HUES48 (cell line): Measurements from ENCODE around the gene TGIF2.

Experiments
- H3K27ac ChIP-seq: one replicate; pipeline ENCODE4 v1.7.0; 2013; ENCODE audit warnings: low read depth, low read length, inconsistent platforms
- H3K27me3 ChIP-seq: 2 replicates; pipeline ENCODE4 v1.6.1; 2013; ENCODE audit warnings: mild to moderate bottlenecking, low read length; ENCODE audit not compliant: control insufficient read depth, insufficient read depth
- H3K36me3 ChIP-seq: 2 replicates; pipeline ENCODE4 v1.6.1; 2013; ENCODE audit warnings: low read length; ENCODE audit not compliant: control insufficient read depth, insufficient read depth
- H3K4me1 ChIP-seq: 2 replicates; pipeline ENCODE4 v1.6.1; 2013; ENCODE audit warnings: mild to moderate bottlenecking, low read length; ENCODE audit not compliant: control insufficient read depth, insufficient read depth
- H3K4me3 ChIP-seq: 2 replicates; pipeline ENCODE4 v1.5.1; 2013; ENCODE audit warnings: mild to moderate bottlenecking, low read depth, low read length
- H3K9ac ChIP-seq: 2 replicates; pipeline ENCODE4 v1.6.1; 2013; ENCODE audit warnings: mild to moderate bottlenecking, low read depth, low read length, moderate library complexity
- H3K9me3 ChIP-seq: 2 replicates; pipeline ENCODE4 v1.6.1; 2013; ENCODE audit warnings: low read length; ENCODE audit not compliant: control insufficient read depth, insufficient read depth

Gene TGIF2

DNA sequence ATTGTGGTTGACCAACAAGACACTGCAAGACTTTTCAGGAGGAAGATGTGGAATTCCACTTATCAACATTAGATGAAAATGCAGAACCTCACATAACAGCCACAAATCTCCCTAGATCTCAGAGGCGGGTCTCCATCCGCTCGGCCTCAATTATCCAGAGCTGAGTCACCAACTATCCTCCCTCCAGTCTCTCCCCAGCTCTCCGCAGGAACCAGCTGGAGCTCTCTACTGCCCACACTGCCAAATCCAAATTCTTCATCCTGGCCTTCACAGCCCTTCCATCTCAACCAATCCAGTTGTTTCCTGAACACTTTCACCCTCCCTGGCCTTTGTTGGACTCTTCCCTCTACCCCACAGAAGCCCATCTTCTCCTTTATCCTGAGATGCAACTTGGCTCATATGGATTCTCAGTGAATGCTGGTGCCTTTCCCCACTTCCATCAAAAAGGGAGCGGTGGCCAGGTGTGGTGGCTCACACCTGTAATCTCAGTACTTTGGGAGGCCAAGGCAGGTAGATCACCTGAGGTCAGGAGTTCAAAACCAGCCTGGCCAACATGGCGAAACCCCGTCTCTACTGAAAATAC lies 3.5 kb upstream of the TGIF2 start:
- no peak overlapping the region for H3K27ac ChIP-seq
- no peaks in the 10 kb centered on the region for H3K36me3 ChIP-seq
- no peak overlapping the region for H3K4me3 ChIP-seq
- H3K4me1 ChIP-seq = peaks cover 30% of the 10 kb centered on the region
- H3K9me3 ChIP-seq = no peaks in the 10 kb centered on the region
- no peak overlapping the region for H3K9ac ChIP-seq
- H3K27me3 ChIP-seq = no peaks in the 10 kb centered on the region

DNA sequence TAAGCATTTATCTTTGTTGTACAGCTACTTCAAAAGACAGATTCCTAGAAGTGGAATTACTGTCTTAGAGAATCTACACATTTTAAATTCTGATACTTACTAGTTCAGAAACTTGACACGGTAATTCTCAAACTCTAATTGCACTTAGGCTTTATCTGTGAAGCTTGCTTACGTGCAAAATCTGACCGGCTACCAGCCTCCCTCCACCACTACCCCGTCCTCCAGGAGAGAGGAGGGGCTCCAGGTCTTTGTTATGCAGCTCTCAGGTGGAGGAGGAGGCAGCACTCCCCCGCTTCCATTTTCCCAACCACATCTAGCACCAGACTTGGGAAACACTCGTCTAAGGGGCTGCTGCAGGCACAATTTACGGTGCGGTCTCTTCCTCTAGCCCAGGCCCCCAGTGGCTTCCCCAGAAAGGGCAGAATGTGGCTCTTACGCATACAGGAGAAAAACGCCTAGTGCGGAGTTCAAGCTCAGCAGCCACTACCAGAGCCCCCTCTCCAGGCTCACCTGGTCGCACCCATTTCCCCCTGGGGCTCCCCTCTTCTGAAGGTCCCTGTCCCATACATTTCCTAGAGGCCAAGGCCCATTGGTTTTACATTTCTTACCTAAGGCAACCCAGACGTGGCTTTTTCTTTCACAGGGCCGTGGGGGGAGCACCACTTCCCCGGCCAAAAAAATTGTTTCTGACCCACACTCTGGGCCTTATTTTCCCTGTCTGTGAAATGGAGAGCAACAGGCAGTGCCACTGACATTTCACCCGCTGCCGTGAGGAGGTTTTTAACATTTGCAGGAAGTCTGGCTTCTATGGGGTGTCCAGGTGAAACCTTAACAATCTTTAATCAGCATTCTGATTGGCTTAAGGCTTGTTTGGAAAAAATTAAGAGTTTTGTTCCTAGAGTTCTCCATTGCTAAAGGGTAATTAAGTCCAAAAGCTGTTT lies 1.6 kb upstream of the TGIF2 start:
- H3K27ac ChIP-seq = peak overlapping the region; percentile 97
- peaks cover 3% of the 10 kb centered on the region; the same call in 1 of the 2 replicates for H3K36me3 ChIP-seq
- H3K9me3 ChIP-seq = no peaks in the 10 kb centered on the region
- H3K4me3 ChIP-seq = peak overlapping the region; percentile 68
- H3K27me3 ChIP-seq = no peaks in the 10 kb centered on the region
- H3K4me1 ChIP-seq = peaks cover 41% of the 10 kb centered on the region
- peak overlapping the region; percentile 40; the same call in 1 of the 2 replicates for H3K9ac ChIP-seq

DNA sequence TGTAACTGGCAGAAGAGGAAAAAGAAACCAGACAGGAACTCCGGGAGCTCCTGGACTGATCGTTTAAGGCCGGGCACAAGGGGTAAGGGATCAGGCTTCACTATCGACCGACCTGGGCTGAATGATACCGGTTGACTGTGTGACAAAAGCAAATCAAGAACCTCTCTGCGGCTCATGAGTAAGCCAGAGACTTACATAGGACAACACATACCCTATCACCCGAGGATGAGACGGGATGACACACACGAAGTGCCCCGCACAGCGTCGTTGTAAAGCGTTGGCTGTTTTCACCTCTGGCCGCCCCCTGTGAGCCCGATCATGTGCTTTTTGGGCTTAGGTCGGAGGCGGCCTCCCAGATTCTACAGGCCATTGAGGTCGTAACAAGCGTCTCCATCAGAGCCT lies 695 bp upstream of the TGIF2 start:
- Histone ChIP-seq H3K9me3 (no peaks in the 10 kb centered on the region), H3K36me3 (peaks cover 3% of the 10 kb centered on the region; the same call in 1 of the 2 replicates), H3K9ac (peak overlapping the region; percentile 75), H3K4me1 (peaks cover 41% of the 10 kb centered on the region), H3K4me3 (peak overlapping the region; percentile 68), H3K27ac (peak overlapping the region; percentile 97), H3K27me3 (no peaks in the 10 kb centered on the region)

DNA sequence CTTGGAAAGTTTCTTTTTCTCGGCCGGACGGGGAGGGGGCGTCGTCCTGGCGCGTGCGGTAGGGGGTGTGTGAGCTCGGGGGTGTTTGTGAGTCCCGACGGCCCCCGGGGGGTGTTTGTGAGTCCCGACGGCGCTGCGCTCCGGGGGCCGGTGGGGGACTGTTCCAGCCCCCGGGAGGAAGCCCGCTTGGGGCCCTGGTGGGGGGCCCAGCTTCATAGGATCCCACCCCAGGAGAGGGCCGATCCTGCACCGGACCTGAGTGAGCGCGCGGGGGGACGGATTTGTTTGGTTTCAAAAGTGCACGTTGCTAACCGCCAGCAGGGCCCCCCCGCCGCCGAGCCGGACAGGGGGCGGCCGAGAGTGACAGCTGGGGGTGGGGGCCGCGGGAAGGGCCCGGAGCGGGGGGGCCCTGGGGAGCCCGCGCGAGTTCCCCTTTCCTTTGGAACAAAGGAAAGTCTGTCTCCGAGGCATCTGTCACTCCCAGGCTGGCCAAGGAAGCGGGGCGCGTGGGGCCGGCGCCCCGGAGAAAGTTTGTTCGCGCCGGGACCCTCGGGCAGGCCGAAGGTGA lies 485 bp downstream of the TGIF2 start:
- H3K27me3 ChIP-seq = no peaks in the 10 kb centered on the region
- H3K9ac ChIP-seq = peak overlapping the region; percentile 67; the same call in 1 of the 2 replicates

DNA sequence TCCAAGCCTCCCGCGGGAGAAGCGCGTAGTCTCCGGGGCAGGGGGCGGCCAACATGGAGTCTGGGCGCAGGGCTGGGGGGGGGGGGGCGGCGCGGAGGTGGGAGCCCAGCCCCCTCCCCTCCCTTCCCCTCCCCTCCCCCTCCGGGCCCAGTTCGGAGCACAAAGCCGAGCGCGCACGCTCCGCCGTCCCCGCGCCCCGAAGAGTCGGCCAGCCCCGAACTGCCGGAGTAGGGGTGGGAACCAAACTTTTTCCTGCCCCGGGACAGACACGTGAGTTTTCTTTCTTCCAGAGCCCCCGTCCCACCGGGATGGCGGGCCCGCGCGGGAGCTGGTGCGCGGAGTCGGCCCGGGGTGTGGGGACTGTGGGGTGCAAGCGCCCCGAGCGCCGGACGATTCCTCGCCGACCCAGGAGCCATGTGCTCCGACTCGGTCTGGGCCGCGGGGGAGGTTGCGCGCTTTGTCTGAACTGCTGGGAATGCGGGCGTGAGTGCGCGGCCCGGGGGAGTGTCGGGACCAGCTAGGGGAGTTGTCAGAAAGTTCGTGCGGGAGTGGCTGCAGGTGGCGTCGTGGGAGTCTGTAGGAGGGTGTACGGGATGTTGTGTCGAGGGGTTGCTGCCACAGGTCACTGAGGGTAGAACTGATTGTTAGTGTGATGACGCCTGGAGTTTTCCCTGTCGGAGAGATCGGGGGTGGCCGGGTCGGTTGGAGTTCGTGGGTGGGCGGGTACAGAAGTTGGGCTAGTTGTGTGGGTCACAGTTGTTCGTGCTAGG lies 1.2 kb downstream of the TGIF2 start:
- Histone ChIP-seq H3K9me3 (no peaks in the 10 kb centered on the region), H3K27ac (peak overlapping the region; percentile 92), H3K4me3 (peak overlapping the region; percentile 87), H3K4me1 (peaks cover 39% of the 10 kb centered on the region), H3K27me3 (no peaks in the 10 kb centered on the region), H3K36me3 (peaks cover 17% of the 10 kb centered on the region), H3K9ac (peak overlapping the region; percentile 95)

More for the DNA sequence above, 485 bp downstream of the TGIF2 start:
- Histone ChIP-seq H3K9me3 (no peaks in the 10 kb centered on the region), H3K4me3 (peak overlapping the region; percentile 87), H3K4me1 (peaks cover 41% of the 10 kb centered on the region), H3K36me3 (peaks cover 12% of the 10 kb centered on the region), H3K27ac (peak overlapping the region; percentile 92)

DNA sequence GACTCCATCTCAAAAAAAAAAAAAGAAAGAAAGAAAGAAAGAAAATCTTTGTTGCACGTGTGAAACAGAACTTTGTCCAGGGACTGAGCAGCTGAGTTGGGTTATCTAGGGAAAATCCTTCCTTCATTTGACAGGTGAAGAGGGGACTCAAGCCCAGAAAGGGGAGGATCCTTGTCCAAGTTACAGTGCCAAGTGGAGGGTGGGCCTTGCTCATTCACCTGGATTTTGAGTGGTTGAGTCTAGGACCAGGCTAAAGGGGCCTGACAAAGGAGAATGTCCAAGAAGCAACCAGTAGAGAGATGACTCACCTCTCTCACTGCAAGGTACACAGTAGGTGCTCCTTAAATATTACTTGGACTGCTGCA lies 2.7 kb downstream of the TGIF2 start:
- Histone ChIP-seq H3K27me3 (no peaks in the 10 kb centered on the region), H3K9ac (no peak overlapping the region), H3K9me3 (no peaks in the 10 kb centered on the region), H3K4me3 (no peak overlapping the region), H3K27ac (no peak overlapping the region), H3K36me3 (peaks cover 30% of the 10 kb centered on the region), H3K4me1 (peaks cover 31% of the 10 kb centered on the region)

DNA sequence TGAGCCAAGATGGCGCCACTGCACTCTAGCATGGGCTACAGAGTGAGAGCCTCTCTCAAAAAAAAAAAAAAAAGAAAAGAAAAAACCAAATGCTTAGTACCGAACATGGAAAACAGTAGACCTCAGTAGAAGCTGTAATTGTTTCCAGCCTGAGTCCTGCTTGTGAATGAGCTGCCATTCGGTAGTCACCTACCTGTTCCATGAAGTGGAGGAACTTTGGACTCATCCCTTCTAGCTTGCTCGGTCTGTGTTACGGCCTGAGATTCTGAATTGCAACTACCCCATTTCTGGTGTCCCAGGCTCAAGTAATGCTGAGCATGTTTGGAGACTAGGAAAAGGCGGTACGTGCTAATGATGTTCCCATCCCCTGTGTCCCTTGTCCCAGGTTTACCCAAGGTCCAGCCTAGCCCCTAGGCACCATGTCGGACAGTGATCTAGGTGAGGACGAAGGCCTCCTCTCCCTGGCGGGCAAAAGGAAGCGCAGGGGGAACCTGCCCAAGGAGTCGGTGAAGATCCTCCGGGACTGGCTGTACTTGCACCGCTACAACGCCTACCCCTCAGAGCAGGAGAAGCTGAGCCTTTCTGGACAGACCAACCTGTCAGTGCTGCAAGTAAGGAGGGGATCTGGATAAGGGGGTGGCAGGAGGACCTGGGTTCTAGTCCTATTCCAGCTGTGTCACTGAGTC lies 5.1 kb downstream of the TGIF2 start:
- H3K9ac ChIP-seq = no peak overlapping the region
- H3K27me3 ChIP-seq = no peaks in the 10 kb centered on the region
- peaks cover 53% of the 10 kb centered on the region for H3K36me3 ChIP-seq
- no peak overlapping the region for H3K27ac ChIP-seq
- no peak overlapping the region for H3K4me3 ChIP-seq
- no peaks in the 10 kb centered on the region for H3K9me3 ChIP-seq
- H3K4me1 ChIP-seq = peaks cover 10% of the 10 kb centered on the region; the same call in 1 of the 2 replicates

DNA sequence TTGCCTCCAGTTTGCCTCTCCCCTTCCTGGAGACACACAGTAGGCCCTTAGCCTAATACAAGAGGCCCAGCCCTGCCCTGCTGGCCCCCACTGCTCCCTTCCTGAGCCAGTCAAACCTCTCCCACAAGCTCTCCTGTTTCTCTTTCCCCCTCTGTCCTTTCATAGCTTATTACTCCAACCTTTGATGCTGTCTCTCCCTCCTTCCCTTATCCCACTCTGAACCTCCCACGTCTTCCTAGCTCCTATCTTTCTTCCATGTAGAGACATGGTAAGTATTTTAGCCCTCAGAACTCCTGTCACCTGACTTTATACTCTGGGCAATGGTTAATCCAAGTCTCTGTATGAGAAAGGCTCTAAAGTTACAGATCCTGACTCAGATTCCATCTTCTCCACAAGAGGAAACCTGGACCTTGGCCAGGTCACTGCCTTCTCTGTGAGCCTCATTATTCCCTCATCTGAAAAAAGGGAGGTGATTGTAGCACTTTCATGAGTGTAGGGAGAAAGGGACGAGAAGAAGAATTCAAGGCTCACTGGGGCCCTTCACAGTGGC lies 6.7 kb downstream of the TGIF2 start:
- no peaks in the 10 kb centered on the region for H3K27me3 ChIP-seq
- peaks cover 22% of the 10 kb centered on the region for H3K4me1 ChIP-seq
- H3K9ac ChIP-seq = no peak overlapping the region
- no peaks in the 10 kb centered on the region for H3K9me3 ChIP-seq
- H3K36me3 ChIP-seq = peaks cover 53% of the 10 kb centered on the region
- no peak overlapping the region for H3K4me3 ChIP-seq
- no peak overlapping the region for H3K27ac ChIP-seq

DNA sequence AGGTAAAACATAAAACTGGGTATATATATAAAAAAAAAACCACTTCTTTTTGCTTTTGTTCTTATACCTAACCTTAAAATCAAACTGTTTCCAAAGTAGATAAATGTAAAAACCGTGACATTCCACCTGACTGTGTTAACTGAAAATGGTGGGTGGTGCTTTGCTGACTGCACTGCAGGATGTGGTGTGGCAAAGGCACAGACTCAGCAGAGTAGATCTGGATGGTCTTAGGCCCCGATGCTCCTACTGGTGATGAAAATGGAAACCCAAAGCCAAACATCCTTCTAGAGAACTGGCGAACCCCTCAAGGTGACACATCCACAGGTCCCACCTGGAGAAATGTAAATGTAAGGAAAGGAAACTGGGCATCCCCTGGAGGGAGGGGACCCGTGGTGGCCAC lies 8.9 kb downstream of the TGIF2 start:
- Histone ChIP-seq H3K9ac (no peak overlapping the region), H3K36me3 (peaks cover 56% of the 10 kb centered on the region), H3K4me3 (no peak overlapping the region), H3K4me1 (peaks cover 29% of the 10 kb centered on the region), H3K9me3 (no peaks in the 10 kb centered on the region), H3K27me3 (no peaks in the 10 kb centered on the region), H3K27ac (no peak overlapping the region)

DNA sequence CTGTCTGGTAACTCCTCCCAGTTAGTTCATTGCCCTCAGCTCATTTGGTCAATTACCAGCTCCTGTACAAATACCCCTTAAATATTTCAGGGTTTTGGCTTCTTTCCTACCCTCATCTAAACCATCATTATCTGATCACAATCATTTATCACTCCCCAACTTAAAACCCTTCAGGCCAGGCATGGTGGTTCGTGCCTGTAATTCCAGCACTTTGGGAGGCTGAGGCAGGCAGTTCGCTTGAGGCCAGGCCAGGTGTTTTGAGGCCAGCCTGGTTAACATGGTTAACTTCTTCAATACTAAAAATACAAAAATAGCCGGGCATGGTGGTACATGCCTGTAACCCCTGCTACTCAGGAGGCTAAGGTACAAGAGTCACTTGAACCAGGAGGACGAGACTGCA lies 9.4 kb downstream of the TGIF2 start:
- Histone ChIP-seq H3K4me1 (peaks cover 31% of the 10 kb centered on the region), H3K27ac (no peak overlapping the region), H3K27me3 (no peaks in the 10 kb centered on the region), H3K36me3 (peaks cover 59% of the 10 kb centered on the region), H3K9me3 (no peaks in the 10 kb centered on the region), H3K4me3 (no peak overlapping the region), H3K9ac (no peak overlapping the region)
